Gastroesophageal sphincter (tissue), 4 donors: ENCODE data around the gene NR6A1. TPM values are rescaled to one million over a fixed set of nuclear protein-coding genes. Genes with fewer than 3 reads are reported as not detected.

Experiments
- ATAC-seq: fragments of 150-250 bp; one replicate; pipeline ENCODE4 v1.9.1; 2016; ENCODE audit warnings: mild to moderate bottlenecking, moderate library complexity
- H3K27ac ChIP-seq, 4 donors: fragments of 200-600 bp; sonication (generic) in 3 of 4; 1 replicate in 3 of 4; 2 replicates in 1 of 4; pipeline ENCODE4 v1.5.1; 2016 to 2019
- H3K27me3 ChIP-seq: fragments of 200-600 bp; sonication (generic); one replicate; pipeline ENCODE4 v1.5.1; 2019
- H3K36me3 ChIP-seq, 2 donors: fragments of 200-600 bp; sonication (generic); one replicate each; pipeline ENCODE4 v1.5.1; 2019; ENCODE audit warnings: control low read depth in 1 of 2
- H3K4me1 ChIP-seq, 3 donors: fragments of 200-600 bp; sonication (generic); 1 replicate in 2 of 3; 2 replicates in 1 of 3; pipeline ENCODE4 v1.5.1; 2016 to 2019; ENCODE audit warnings: control low read depth in 2 of 3
- H3K4me3 ChIP-seq, 2 donors: fragments of 200-600 bp; sonication (generic); one replicate each; pipeline ENCODE4 v1.5.1; 2019; ENCODE audit warnings: mild to moderate bottlenecking in 1 of 2, moderate library complexity in 1 of 2
- H3K9me3 ChIP-seq, 3 donors: fragments of 200-600 bp; sonication (generic); one replicate each; pipeline ENCODE4 v1.5.1; 2017 to 2019; ENCODE audit warnings: control low read depth in 2 of 3
- EP300 ChIP-seq: sonication (generic); formaldehyde crosslinking; IDR thresholded peaks from one replicate; pipeline ENCODE4 v1.6.1; 2017; ENCODE audit warnings: antibody characterized with exemption, mild to moderate bottlenecking
- POLR2A ChIP-seq, 2 donors: fragments of 450-650 bp; IDR thresholded peaks; one replicate each; pipeline ENCODE4 v1.6.1; 2017; ENCODE audit warnings: antibody characterized with exemption in 2 of 2, mild to moderate bottlenecking in 2 of 2, moderate library complexity in 1 of 2
- POLR2AphosphoS5 ChIP-seq: sonication (generic); formaldehyde crosslinking; IDR thresholded peaks from one replicate; pipeline ENCODE4 v1.6.1; 2017; ENCODE audit warnings: antibody characterized with exemption
- WGBS, 2 donors: methylation state at CpG; one replicate each; pipeline ENCODE4 v1.1.5; 2018; ENCODE audit warnings: low coverage in 1 of 2; 5-methylcytosine and 5-hydroxymethylcytosine counted together
- total RNA-seq, 4 donors: library from RNA; depleted of rRNA; stranded (reverse); fragments of >200 nt; gene quantifications; one replicate each; pipeline ENCODE4 v1.1.0, GENCODE V29; 2016
- TF ChIP-seq, protein P1 (sequence below), 4 experiments: fragments of 200-600 bp in 2 of 4; fragments of 450-650 bp in 2 of 4; sonication (generic) in 1 of 4; IDR thresholded peaks; one replicate each; pipeline ENCODE4 v1.5.1; 2017 to 2019; ENCODE audit warnings: antibody characterized with exemption in 4 of 4, mild to moderate bottlenecking in 2 of 4, moderate library complexity in 2 of 4

Gene NR6A1
- total RNA-seq, 4 donors from 2014 or later = 0.16 to 4.4 (median 0.62) TPM

DNA sequence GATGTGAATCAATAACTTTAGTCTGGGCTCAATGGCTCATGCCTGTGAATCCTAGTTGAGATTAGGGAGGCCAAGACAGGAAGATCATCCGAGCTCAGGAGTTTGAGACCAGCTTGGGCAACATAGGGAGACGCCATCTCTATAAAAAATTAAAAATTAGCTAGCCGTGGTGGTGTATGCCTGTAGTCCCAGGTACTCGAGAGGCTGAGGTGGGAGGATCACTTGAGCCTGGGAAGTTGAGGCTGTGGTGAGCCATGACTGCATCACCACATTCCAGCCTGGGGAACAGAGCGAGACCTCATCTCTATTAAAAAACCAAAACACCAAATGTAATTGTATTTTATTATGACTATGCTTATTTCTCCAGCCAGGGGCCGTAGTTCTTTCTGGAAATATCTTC, 194.4 kb downstream of the NR6A1 start:
- no peak overlapping the region for H3K4me3 ChIP-seq
- no peaks in the 10 kb centered on the region for H3K36me3 ChIP-seq
- no peaks in the 10 kb centered on the region for H3K27me3 ChIP-seq
- no peaks in the 10 kb centered on the region for H3K4me1 ChIP-seq
- no peak for ATAC-seq
- 91 to 100% methylated on average over 3 to 6 of the region's 6 CpGs for WGBS, 2 donors
- no peaks in the 10 kb centered on the region for H3K9me3 ChIP-seq
- TF ChIP-seq POLR2AphosphoS5 = no peak
- TF ChIP-seq POLR2A (IDR thresholded peaks at IDR 0.05) = no peak
- TF ChIP-seq EP300 = no peak
- TF ChIP-seq, protein P1, sequence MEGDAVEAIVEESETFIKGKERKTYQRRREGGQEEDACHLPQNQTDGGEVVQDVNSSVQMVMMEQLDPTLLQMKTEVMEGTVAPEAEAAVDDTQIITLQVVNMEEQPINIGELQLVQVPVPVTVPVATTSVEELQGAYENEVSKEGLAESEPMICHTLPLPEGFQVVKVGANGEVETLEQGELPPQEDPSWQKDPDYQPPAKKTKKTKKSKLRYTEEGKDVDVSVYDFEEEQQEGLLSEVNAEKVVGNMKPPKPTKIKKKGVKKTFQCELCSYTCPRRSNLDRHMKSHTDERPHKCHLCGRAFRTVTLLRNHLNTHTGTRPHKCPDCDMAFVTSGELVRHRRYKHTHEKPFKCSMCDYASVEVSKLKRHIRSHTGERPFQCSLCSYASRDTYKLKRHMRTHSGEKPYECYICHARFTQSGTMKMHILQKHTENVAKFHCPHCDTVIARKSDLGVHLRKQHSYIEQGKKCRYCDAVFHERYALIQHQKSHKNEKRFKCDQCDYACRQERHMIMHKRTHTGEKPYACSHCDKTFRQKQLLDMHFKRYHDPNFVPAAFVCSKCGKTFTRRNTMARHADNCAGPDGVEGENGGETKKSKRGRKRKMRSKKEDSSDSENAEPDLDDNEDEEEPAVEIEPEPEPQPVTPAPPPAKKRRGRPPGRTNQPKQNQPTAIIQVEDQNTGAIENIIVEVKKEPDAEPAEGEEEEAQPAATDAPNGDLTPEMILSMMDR (IDR thresholded peaks at IDR 0.05) = no peak
- H3K27ac ChIP-seq = no peak overlapping the region

DNA sequence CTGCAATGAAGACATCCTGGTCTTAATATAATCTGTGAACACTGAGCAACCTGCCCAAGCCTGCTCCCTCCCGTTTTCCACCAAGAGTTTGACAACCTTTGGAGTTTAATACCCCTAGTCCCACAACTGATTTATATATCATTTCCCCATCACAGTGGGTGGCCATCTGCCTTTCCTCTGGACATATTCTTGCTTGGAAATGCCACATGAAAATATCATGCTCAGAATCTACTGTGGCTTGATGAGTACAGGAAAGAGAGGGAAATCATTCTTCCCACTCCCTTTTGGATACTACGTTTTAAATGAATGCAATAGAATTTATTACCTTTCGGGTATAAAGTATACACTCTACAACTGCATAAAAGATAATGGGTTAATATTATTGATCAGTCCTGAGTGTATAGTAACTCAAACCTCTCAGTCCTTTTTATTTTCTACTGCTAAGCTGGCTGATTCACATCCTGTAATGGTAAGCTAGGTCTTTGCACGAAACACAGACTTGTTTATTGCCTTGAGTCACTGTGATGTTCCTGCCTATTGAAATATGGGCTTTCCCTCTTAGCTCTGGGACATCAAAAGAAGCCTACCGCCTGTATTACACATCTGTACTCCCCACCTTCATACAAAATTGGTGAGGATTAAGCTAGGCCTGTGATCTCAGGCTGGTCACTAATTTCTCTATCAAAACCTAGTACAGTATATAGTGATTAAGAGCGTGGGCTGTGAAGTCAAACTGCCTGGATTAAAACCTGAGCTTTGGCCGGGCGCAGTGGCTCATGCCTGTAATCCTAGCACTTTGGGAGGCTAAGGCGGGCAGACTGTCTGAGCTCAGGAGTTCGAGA, 196.4 kb downstream of the NR6A1 start:
- H3K4me1 ChIP-seq = no peaks in the 10 kb centered on the region
- 63 to 79% methylated on average over 3 to 8 of the region's 10 CpGs for WGBS, 2 donors
- no peak overlapping the region for H3K27ac ChIP-seq
- ATAC-seq = no peak
- no peaks in the 10 kb centered on the region for H3K27me3 ChIP-seq
- H3K36me3 ChIP-seq = no peaks in the 10 kb centered on the region
- no peaks in the 10 kb centered on the region for H3K9me3 ChIP-seq
- no peak overlapping the region for H3K4me3 ChIP-seq
- TF ChIP-seq POLR2AphosphoS5 (no peak), POLR2A (IDR thresholded peaks at IDR 0.05) (no peak), EP300 (no peak)
- TF ChIP-seq, protein P1 (IDR thresholded peaks at IDR 0.05) = no peak

DNA sequence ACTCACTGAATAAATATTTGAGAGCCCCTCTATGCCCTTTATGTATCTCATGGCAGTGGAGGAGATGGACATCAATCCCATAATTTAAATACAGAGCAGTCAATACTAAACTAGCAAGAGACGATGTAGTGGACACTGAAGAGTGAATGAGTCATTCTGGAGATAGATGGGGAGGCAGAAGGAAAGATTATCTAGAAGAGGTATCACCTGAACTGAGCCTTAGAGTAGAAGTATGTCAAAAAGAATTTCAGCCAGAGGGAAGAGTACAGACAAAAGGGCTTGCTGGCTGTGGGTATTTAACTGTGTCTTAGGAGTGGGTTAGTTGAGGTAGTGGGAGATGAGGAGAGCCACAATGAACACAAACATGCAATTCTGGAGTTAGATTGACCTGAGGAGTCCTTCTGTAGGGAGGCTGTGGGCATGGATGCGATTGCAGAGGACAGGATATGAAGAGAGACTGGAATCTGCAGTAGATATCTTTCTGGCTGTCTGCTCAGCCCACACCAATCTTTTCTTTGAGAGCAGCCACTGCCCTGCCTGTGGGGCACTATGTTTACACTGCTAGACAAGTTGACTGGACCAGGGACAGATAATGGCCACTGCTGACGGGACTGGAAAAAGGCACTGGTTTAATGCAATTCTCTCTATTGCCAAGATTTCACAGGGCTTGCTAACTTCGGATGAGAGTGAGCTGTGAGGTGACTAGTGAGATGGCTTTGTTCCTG, 200.0 kb downstream of the NR6A1 start:
- no peak for ATAC-seq
- no peaks in the 10 kb centered on the region for H3K36me3 ChIP-seq
- H3K4me3 ChIP-seq = no peak overlapping the region
- no peaks in the 10 kb centered on the region for H3K4me1 ChIP-seq
- H3K27ac ChIP-seq = no peak overlapping the region
- TF ChIP-seq POLR2AphosphoS5 (no peak), POLR2A (IDR thresholded peaks at IDR 0.05) (no peak), EP300 (no peak)
- TF ChIP-seq, protein P1 (IDR thresholded peaks at IDR 0.05) = no peak
- H3K27me3 ChIP-seq = no peaks in the 10 kb centered on the region
- H3K9me3 ChIP-seq = no peaks in the 10 kb centered on the region
- WGBS, 2 donors = 81 to 90% methylated on average over 2 to 3 of the region's 4 CpGs

DNA sequence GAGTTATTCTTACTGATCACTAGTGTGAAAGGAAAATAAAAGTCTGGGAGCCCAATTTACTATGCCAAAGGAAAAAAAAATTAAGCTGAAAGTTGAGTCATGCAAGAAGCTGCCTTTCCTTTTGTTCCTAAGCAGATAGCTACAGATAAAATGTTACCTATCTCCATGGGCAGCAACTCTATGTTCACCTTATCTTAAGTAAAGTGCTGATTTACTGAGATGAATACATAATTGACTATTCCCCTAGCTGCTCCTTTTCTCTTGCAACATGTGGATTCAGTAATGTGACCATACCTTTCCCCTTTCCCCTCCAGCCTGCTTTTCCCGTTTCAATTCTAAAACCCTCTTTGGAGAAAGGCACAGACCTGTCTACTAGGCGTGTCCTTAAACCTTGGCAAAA, 201.2 kb downstream of the NR6A1 start:
- ATAC-seq = no peak
- H3K36me3 ChIP-seq = no peaks in the 10 kb centered on the region
- 73% methylated on average over 2 of the region's 2 CpGs; no CpG with 5 or more reads in 1 of the 2 donors for WGBS, 2 donors

More for the DNA sequence above, 201.2 kb downstream of the NR6A1 start:
- no peaks in the 10 kb centered on the region for H3K4me1 ChIP-seq
- no peak overlapping the region for H3K27ac ChIP-seq
- no peaks in the 10 kb centered on the region for H3K27me3 ChIP-seq
- TF ChIP-seq POLR2A (IDR thresholded peaks at IDR 0.05) = no peak
- TF ChIP-seq, protein P1 (IDR thresholded peaks at IDR 0.05) = no peak
- no peak for TF ChIP-seq POLR2AphosphoS5
- TF ChIP-seq EP300 = no peak
- no peak overlapping the region for H3K4me3 ChIP-seq
- H3K9me3 ChIP-seq = no peaks in the 10 kb centered on the region
